BJ (cell line): ENCODE measurements around the gene PDE4D. TPM values are rescaled to one million over a fixed set of nuclear protein-coding genes. Genes with fewer than 3 reads are reported as not detected.
"Not testable (repeated sequence)": the region's sequence is repeated elsewhere in the genome, so short reads cannot be mapped to it uniquely, and the experiment has no call there.

Source experiments
- CTCF ChIA-PET: fragments of 350-600 bp; formaldehyde crosslinking; extraction: SDS; loops from one replicate; lab custom pipeline; 2021; ENCODE audit warnings: antibody characterized with exemption, inconsistent platforms; lab: Yijun Ruan, JAX
- POLR2A ChIA-PET: fragments of 300-600 bp; sonication (Branson Sonifier 250); formaldehyde crosslinking; extraction: SDS; loops from one replicate; lab custom pipeline; 2021; ENCODE audit warnings: antibody characterized with exemption; lab: Charles Lee
- DNase-seq: peaks from one replicate; pipeline ENCODE4 v3.0.0-alpha.2; 2011; ENCODE audit warnings: low read depth
- H3K27me3 ChIP-seq: 2 replicates; pipeline ENCODE4 v1.6.0; 2011; ENCODE audit warnings: low read length; ENCODE audit not compliant: control insufficient read depth, insufficient read depth
- H3K36me3 ChIP-seq: 2 replicates; pipeline ENCODE4 v1.5.1; 2011; ENCODE audit warnings: low read length; ENCODE audit not compliant: control insufficient read depth, insufficient read depth
- H3K4me3 ChIP-seq: 2 replicates; pipeline ENCODE4 v1.5.1; 2011; ENCODE audit warnings: low read depth, mild to moderate bottlenecking, control low read depth, low read length
- CTCF ChIP-seq: IDR thresholded peaks from 2 replicates; pipeline ENCODE4 v1.5.1; 2011; ENCODE audit warnings: low read depth, mild to moderate bottlenecking, control low read depth, inconsistent platforms, low read length, moderate library complexity; ENCODE audit not compliant: insufficient read depth
- polyA plus RNA-seq: library from polyadenylated mRNA; depleted of rRNA; stranded (reverse); fragments of >200 nt; gene quantifications from 2 replicates; pipeline ENCODE4 v1.2.3, GENCODE V29; 2011

PDE4D gene
- polyA plus RNA-seq, 1 experiment: 2.8 TPM

GRCh38 chr5:59753599-59753998, 139.9 kb downstream of the PDE4D start:
- Histone ChIP-seq H3K4me3 (no peak overlapping the region), H3K27me3 (no peaks in the 10 kb centered on the region), H3K36me3 (no peaks in the 10 kb centered on the region)
- TF ChIP-seq CTCF: no peak
- DNase-seq: no peak
- ChIA-PET CTCF (interaction anchor here (0.6 to 1.3 kb wide), 2 partner anchors 29 to 234 kb away, joined by 4 to 5 read pairs; no protein-coding TSS in a partner anchor), POLR2A (no interaction called here)

- ChIA-PET CTCF (interaction anchor here (0.7 kb wide), 1 partner anchor 53 kb away, joined by 4 read pairs; no protein-coding TSS in a partner anchor), POLR2A (no interaction called here)
- no peak for DNase-seq
- no peak overlapping the region for H3K4me3 ChIP-seq
- H3K27me3 ChIP-seq: no peaks in the 10 kb centered on the region
- no peaks in the 10 kb centered on the region for H3K36me3 ChIP-seq
- no peak for TF ChIP-seq CTCF
These were observed 143.6 kb downstream of the PDE4D start for GRCh38 chr5:59749782-59750520.

GRCh38 chr5:59748036-59748663, 145.4 kb downstream of the PDE4D start:
- H3K36me3 ChIP-seq, H3K27me3 ChIP-seq, DNase-seq, H3K4me3 ChIP-seq, CTCF ChIA-PET, POLR2A ChIA-PET: not testable (repeated sequence)

- ChIA-PET POLR2A (no interaction called here), CTCF (no interaction called here)
- DNase-seq: no peak
- Histone ChIP-seq H3K36me3 (no peaks in the 10 kb centered on the region), H3K4me3 (no peak overlapping the region), H3K27me3 (no peaks in the 10 kb centered on the region)
- TF ChIP-seq CTCF: no peak
These were observed 147.2 kb downstream of the PDE4D start for GRCh38 chr5:59746241-59746765.

GRCh38 chr5:59745415-59745863, 148.1 kb downstream of the PDE4D start:
- no peaks in the 10 kb centered on the region for H3K27me3 ChIP-seq
- TF ChIP-seq CTCF: no peak
- H3K36me3 ChIP-seq: no peaks in the 10 kb centered on the region
- DNase-seq: no peak
- ChIA-PET CTCF (interaction anchor here (1.5 kb wide), 1 partner anchor 20 kb away, joined by 3 read pairs; no protein-coding TSS in a partner anchor), POLR2A (no interaction called here)
- H3K4me3 ChIP-seq: no peak overlapping the region
